ENCODE data around the gene LAMB3.
A peak's percentile ranks its signal among the peaks of the same experiment; 100 is the strongest.
"Not testable (repeated sequence)": the region's sequence is repeated elsewhere in the genome, so short reads cannot be mapped to it uniquely, and the experiment has no call there.

LAMB3 gene

GRCh38 chr1:209652121-209652735 lies at the start of gene LAMB3:
Gene LAMB3, minus strand, starts transcription at chr1:209652425. Its CDS starts 1,481 bp downstream, at chr1:209650944.
- no peak for FAIRE-seq

- not testable (repeated sequence) for FAIRE-seq
Observed at GRCh38 chr1:209700686-209701085, 48.5 kb upstream of the LAMB3 start.

- FAIRE-seq: no peak
Observed at GRCh38 chr1:209697126-209697525, 44.9 kb upstream of the LAMB3 start.

- FAIRE-seq: no peak
Observed at GRCh38 chr1:209696673-209697072, 44.4 kb upstream of the LAMB3 start.

- FAIRE-seq: peak; percentile 92
Observed at GRCh38 chr1:209692745-209693504, 40.7 kb upstream of the LAMB3 start.

- FAIRE-seq: no peak
Observed at GRCh38 chr1:209692296-209692695, 40.1 kb upstream of the LAMB3 start.

GRCh38 chr1:209691237-209691636 lies 39.0 kb upstream of the LAMB3 start:
- FAIRE-seq: no peak

GRCh38 chr1:209689477-209689876 lies 37.3 kb upstream of the LAMB3 start:
- no peak for FAIRE-seq

GRCh38 chr1:209688746-209689234 lies 36.6 kb upstream of the LAMB3 start:
- no peak for FAIRE-seq

- FAIRE-seq: no peak
Observed at GRCh38 chr1:209686322-209686721, 34.1 kb upstream of the LAMB3 start.

GRCh38 chr1:209685821-209686220 lies 33.6 kb upstream of the LAMB3 start:
- FAIRE-seq: no peak

GRCh38 chr1:209678981-209679539 lies 26.8 kb upstream of the LAMB3 start:
- no peak for FAIRE-seq

GRCh38 chr1:209675565-209676154 lies 23.4 kb upstream of the LAMB3 start:
- FAIRE-seq: no peak

- no peak for FAIRE-seq
Observed at GRCh38 chr1:209674957-209675564, 22.8 kb upstream of the LAMB3 start, which contains the start of gene G0S2. Gene G0S2, plus strand, starts transcription at chr1:209675412. Its CDS starts 273 bp downstream, at chr1:209675685.

GRCh38 chr1:209673631-209674417 lies 21.6 kb upstream of the LAMB3 start:
- FAIRE-seq: no peak

- no peak for FAIRE-seq
Observed at GRCh38 chr1:209672705-209673630, 20.7 kb upstream of the LAMB3 start.

GRCh38 chr1:209670441-209671082 lies 18.3 kb upstream of the LAMB3 start:
- FAIRE-seq: no peak

- FAIRE-seq: no peak
Observed at GRCh38 chr1:209667708-209668107, 15.5 kb upstream of the LAMB3 start.

- FAIRE-seq: no peak
Observed at GRCh38 chr1:209667103-209667502, 14.9 kb upstream of the LAMB3 start.

GRCh38 chr1:209662879-209663327 lies 10.7 kb upstream of the LAMB3 start:
- no peak for FAIRE-seq

Data from TTC549 (cell line).